ENCODE results near the gene CENPU. TPM values are rescaled to one million over a fixed set of nuclear protein-coding genes. Genes with fewer than 3 reads are reported as not detected.
A peak's percentile ranks its signal among the peaks of the same experiment; 100 is the strongest.
"Not testable (repeated sequence)": the region's sequence is repeated elsewhere in the genome, so short reads cannot be mapped to it uniquely, and the experiment has no call there.

CENPU gene
- total RNA-seq, 2 donors from 2014 or later: 69.9 to 96.2 TPM

DNA sequence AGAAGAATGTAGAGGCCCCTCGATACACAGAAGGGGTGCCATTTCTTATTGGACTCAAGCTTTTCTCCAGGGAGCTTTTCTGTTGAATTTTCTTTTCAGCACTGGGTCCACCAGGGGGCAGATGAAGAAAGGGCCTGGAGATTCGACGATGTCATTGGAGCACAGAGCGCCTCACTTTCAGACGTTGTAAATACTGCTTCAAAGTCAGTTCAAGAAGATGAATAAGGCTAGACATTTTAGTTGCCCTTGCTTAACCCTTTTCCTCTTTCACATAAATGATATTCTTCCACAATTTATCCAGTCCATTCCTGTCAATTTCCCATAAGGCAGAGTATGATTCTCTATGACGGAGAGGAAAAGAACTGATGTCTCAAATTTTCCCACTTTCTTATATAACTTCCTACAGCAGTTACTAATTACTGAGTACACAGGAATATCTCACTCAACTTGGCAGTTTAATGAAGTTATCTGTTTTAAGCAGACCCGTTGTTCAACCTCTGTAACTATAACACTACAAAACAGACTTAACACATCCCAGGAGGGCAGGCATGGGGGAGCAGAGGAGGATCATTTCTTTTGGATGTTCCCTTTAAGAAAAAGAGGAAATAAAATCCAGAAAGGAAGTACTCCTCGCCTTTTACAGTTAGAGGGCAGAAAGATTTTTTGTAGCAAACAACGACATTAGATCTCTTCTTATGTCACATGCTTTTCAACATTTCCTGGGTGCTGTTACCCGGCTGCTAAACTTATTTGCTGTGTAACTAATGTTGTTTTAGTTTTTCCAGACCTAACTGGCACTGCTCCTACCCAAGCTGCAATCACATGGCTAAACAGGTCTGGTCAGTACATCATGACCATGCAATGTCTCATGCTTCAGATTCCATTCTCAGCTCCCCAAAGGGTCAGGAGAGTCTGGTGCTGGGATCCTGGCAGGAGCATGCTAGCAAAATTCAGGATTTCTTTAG lies 12.2 kb upstream of the CENPU start:
- H3K4me1 ChIP-seq (ENCODE audit: control insufficient read depth, insufficient read depth, low read length): peaks cover 17% of the 10 kb centered on the region
- H3K4me3 ChIP-seq (ENCODE audit: low read length): no peak overlapping the region
- Mint-ChIP-seq H3K4me3 (no peak overlapping the region), H3K36me3 (ENCODE audit: low read depth) (no peaks in the 10 kb centered on the region), H3K4me1 (peaks cover 23% of the 10 kb centered on the region), H3K27ac (peak overlapping the region; percentile 79), H3K27me3 (ENCODE audit: insufficient read depth) (no peaks in the 10 kb centered on the region), H3K9me3 (peaks cover 15% of the 10 kb centered on the region)
- no peaks in the 10 kb centered on the region for H3K36me3 ChIP-seq (ENCODE audit: control insufficient read depth, insufficient read depth, low read length)
- no peak overlapping the region for H3K9ac ChIP-seq (ENCODE audit: extremely low read depth, low read length, poor library complexity, severe bottlenecking)
- TF ChIP-seq, protein P1, sequence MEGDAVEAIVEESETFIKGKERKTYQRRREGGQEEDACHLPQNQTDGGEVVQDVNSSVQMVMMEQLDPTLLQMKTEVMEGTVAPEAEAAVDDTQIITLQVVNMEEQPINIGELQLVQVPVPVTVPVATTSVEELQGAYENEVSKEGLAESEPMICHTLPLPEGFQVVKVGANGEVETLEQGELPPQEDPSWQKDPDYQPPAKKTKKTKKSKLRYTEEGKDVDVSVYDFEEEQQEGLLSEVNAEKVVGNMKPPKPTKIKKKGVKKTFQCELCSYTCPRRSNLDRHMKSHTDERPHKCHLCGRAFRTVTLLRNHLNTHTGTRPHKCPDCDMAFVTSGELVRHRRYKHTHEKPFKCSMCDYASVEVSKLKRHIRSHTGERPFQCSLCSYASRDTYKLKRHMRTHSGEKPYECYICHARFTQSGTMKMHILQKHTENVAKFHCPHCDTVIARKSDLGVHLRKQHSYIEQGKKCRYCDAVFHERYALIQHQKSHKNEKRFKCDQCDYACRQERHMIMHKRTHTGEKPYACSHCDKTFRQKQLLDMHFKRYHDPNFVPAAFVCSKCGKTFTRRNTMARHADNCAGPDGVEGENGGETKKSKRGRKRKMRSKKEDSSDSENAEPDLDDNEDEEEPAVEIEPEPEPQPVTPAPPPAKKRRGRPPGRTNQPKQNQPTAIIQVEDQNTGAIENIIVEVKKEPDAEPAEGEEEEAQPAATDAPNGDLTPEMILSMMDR (conservative IDR thresholded peaks at IDR 0.05): peak; percentile 86
- no peak overlapping the region for H3K27ac ChIP-seq (ENCODE audit: low read depth, low read length)
- 51 to 62% methylated on average over 9 to 10 of the region's 10 CpGs for WGBS, 2 experiments (ENCODE audit: insufficient coverage in 1 of 2, insufficient read length in 1 of 2)
- peaks cover 5% of the 10 kb centered on the region for H3K9me3 ChIP-seq (ENCODE audit: control insufficient read depth, low read length)
- no peaks in the 10 kb centered on the region for H3K27me3 ChIP-seq (ENCODE audit: control insufficient read depth, insufficient read depth, low read length, poor library complexity, severe bottlenecking)
- peak; percentile 87 for DNase-seq

DNA sequence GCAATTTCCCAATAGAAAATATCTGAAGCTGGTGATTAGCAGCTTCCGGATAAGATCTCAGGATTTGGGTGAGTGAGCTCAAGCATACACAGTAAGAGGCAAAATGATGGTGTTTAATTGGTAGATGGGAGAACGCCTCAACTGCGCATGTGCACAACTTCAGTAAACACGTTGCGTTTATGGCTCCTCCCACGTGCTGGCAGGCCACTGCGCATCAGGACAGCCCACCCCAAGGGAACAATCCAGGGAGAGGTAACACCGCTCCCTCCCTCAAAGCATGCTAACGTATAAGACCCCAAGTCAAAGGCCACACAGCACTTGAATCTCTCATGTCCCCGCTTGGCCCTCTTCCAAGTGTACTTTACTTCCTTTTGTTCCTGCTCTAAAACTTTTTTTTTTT lies 10.3 kb upstream of the CENPU start:
- no peak overlapping the region for H3K27ac Mint-ChIP-seq
- 97 to 100% methylated on average over 1 to 10 of the region's 10 CpGs for WGBS, 2 experiments (ENCODE audit: insufficient coverage in 1 of 2, insufficient read length in 1 of 2)

DNA sequence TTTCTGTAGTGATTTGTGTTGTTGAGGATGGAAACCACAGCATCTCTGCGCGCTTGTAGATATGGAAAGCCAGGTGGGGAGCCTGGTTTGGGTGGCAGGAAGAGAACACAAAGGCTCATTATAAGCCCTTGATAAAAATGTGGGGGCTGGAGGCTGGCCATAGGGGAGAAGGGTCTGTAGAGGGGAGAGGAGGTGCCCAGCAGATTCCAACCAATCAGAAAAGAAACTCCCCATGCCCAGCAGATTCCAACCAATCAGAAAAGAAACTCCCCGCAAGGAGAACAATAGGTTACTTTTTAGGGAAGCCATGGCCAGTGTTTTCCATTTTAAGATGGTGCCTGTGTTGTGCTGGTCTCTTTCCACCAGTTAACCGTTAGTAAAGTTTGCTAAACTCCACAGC lies 9.8 kb upstream of the CENPU start:
- Histone ChIP-seq H3K36me3 (ENCODE audit: control insufficient read depth, insufficient read depth, low read length) (no peaks in the 10 kb centered on the region), H3K4me3 (ENCODE audit: low read length) (no peak overlapping the region), H3K27me3 (ENCODE audit: control insufficient read depth, insufficient read depth, low read length, poor library complexity, severe bottlenecking) (no peaks in the 10 kb centered on the region), H3K27ac (ENCODE audit: low read depth, low read length) (no peak overlapping the region), H3K9ac (ENCODE audit: extremely low read depth, low read length, poor library complexity, severe bottlenecking) (no peak overlapping the region), H3K9me3 (ENCODE audit: control insufficient read depth, low read length) (peaks cover 21% of the 10 kb centered on the region), H3K4me1 (ENCODE audit: control insufficient read depth, insufficient read depth, low read length) (peaks cover 17% of the 10 kb centered on the region)
- no peak for DNase-seq
- Mint-ChIP-seq H3K4me3 (no peak overlapping the region), H3K9me3 (peaks cover 30% of the 10 kb centered on the region), H3K27me3 (ENCODE audit: insufficient read depth) (no peaks in the 10 kb centered on the region), H3K27ac (no peak overlapping the region), H3K4me1 (peaks cover 17% of the 10 kb centered on the region), H3K36me3 (ENCODE audit: low read depth) (no peaks in the 10 kb centered on the region)
- 93% methylated on average over 4 of the region's 4 CpGs; no CpG with 5 or more reads in 1 of the 2 experiments for WGBS, 2 experiments (ENCODE audit: insufficient coverage in 1 of 2, insufficient read length in 1 of 2)
- TF ChIP-seq, protein P1 (conservative IDR thresholded peaks at IDR 0.05): no peak

More for the DNA sequence above, 10.3 kb upstream of the CENPU start:
- H3K36me3 Mint-ChIP-seq (ENCODE audit: low read depth): no peaks in the 10 kb centered on the region
- Histone ChIP-seq H3K4me3 (ENCODE audit: low read length) (no peak overlapping the region), H3K27ac (ENCODE audit: low read depth, low read length) (no peak overlapping the region), H3K36me3 (ENCODE audit: control insufficient read depth, insufficient read depth, low read length) (no peaks in the 10 kb centered on the region), H3K4me1 (ENCODE audit: control insufficient read depth, insufficient read depth, low read length) (peaks cover 17% of the 10 kb centered on the region), H3K9me3 (ENCODE audit: control insufficient read depth, low read length) (peaks cover 21% of the 10 kb centered on the region), H3K27me3 (ENCODE audit: control insufficient read depth, insufficient read depth, low read length, poor library complexity, severe bottlenecking) (no peaks in the 10 kb centered on the region), H3K9ac (ENCODE audit: extremely low read depth, low read length, poor library complexity, severe bottlenecking) (no peak overlapping the region)
- H3K9me3 Mint-ChIP-seq: peaks cover 30% of the 10 kb centered on the region
- peaks cover 17% of the 10 kb centered on the region for H3K4me1 Mint-ChIP-seq
- H3K27me3 Mint-ChIP-seq (ENCODE audit: insufficient read depth): no peaks in the 10 kb centered on the region
- DNase-seq: no peak
- TF ChIP-seq, protein P1 (conservative IDR thresholded peaks at IDR 0.05): no peak
- no peak overlapping the region for H3K4me3 Mint-ChIP-seq

DNA sequence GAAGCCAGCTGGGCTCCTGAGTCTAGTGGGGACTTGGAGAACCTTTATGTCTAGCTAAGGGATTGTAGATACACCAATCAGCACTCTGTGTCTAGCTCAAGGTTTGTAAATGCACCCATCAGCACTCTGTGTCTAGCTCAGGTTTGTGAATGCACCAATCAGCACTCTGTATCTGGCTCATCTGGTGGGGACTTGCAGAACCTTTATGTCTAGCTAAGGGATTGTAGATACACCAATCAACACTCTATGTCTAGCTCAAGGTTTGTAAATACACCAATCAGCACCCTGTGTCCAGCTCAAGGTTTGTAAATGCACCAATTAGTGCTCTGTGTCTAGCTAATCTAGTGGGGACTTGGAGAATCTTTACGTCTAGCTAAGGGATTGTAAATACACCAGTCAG lies 7.8 kb upstream of the CENPU start:
- H3K9me3 ChIP-seq (ENCODE audit: control insufficient read depth, low read length): peaks cover 21% of the 10 kb centered on the region
- H3K9ac ChIP-seq (ENCODE audit: extremely low read depth, low read length, poor library complexity, severe bottlenecking); H3K4me1 ChIP-seq (ENCODE audit: control insufficient read depth, insufficient read depth, low read length); H3K27ac Mint-ChIP-seq; H3K27me3 ChIP-seq (ENCODE audit: control insufficient read depth, insufficient read depth, low read length, poor library complexity, severe bottlenecking); H3K4me3 Mint-ChIP-seq; H3K36me3 Mint-ChIP-seq (ENCODE audit: low read depth); H3K4me3 ChIP-seq (ENCODE audit: low read length); H3K27me3 Mint-ChIP-seq (ENCODE audit: insufficient read depth); H3K4me1 Mint-ChIP-seq; H3K27ac ChIP-seq (ENCODE audit: low read depth, low read length); H3K36me3 ChIP-seq (ENCODE audit: control insufficient read depth, insufficient read depth, low read length); DNase-seq: not testable (repeated sequence)
- peaks cover 30% of the 10 kb centered on the region for H3K9me3 Mint-ChIP-seq
- 100% methylated on average over 1 of the region's 1 CpG; no CpG with 5 or more reads in 1 of the 2 experiments for WGBS, 2 experiments (ENCODE audit: insufficient coverage in 1 of 2, insufficient read length in 1 of 2)

Data from endodermal cell (in vitro differentiated cells).